ENCODE measurements around the gene RALGAPB. TPM values are rescaled to one million over a fixed set of nuclear protein-coding genes. Genes with fewer than 3 reads are reported as not detected.

Gene RALGAPB
- polyA plus RNA-seq, 2 of the 4 experiments (the other 2 are of a cell fraction): 15.1 to 35.9 TPM

DNA sequence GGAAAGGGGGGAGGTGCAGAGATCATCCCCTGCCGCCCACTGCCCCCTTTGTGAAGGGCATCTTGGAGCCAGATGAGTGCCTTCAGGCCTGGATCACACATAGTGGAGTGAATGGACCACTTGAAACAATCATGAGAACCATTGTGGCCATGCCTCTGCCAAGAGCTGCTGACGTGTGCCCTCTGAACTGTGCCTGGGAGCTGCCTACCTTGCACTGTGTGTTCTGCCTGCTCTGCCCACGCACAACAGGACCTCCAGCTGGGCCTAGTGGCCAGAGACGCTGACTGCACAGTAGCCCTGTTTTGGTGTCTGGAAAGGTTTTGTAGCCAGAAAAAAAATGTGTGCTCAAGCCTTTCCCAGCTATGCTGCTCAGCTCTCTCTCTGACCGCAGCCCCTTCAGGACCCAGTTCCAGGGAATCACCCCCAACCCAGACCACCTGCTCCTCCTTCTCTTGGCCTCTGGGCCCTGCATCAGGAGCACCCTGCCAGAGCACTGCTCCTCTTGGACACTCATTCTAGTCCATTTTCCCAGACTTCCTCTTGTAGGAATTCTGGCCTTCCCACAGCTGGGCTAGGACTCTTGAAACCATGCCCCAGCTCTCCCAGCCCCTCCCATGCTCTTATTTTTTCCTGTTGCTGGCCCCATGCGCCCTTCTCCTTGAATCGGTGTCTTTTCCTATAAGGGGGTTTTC lies 106.7 kb downstream of the RALGAPB start:
- no peak overlapping the region for H3K27ac ChIP-seq
- H3K9me3 ChIP-seq: no peaks in the 10 kb centered on the region
- H3K4me1 ChIP-seq: no peaks in the 10 kb centered on the region
- peak; percentile 15 to 40; a peak in 2 of 6 replicates for ATAC-seq
- H3K4me2 ChIP-seq: no peak overlapping the region
- DNase-seq (ENCODE audit: low read depth in 1 of 2, low spot score in 1 of 2): no peak
- WGBS (ENCODE audit: missing lambda C conversion rate): 92% methylated on average over 7 of the region's 7 CpGs
- H3K4me3 ChIP-seq: no peak overlapping the region
- ChIA-PET CTCF (interaction anchor here (1.1 to 1.2 kb wide), 2 partner anchors 9 to 10 kb away, joined by 4 read pairs; no protein-coding TSS in a partner anchor), POLR2A (no interaction called here)
- FAIRE-seq: no peak
- TF ChIP-seq NPAS2 (CRISPR knock-in tag; IDR thresholded peaks at IDR 0.05; ENCODE audit: borderline replicate concordance) (no peak), JUNB (IDR thresholded peaks at IDR 0.05) (no peak), NFE2L2 (conservative IDR thresholded peaks at IDR 0.05; ENCODE audit: low read length) (no peak), KDM1A (IDR thresholded peaks at IDR 0.05; ENCODE audit: low read depth) (no peak), POLR2A (IDR thresholded peaks at IDR 0.05; ENCODE audit: low read length) (no peak), ESRRA (IDR thresholded peaks at IDR 0.05; ENCODE audit: borderline replicate concordance, low read length) (no peak), ZSCAN20 (CRISPR knock-in tag; IDR thresholded peaks at IDR 0.05) (no peak), NR3C1 (IDR thresholded peaks at IDR 0.05) (no peak), RCOR1 (IDR thresholded peaks at IDR 0.05; ENCODE audit: low read depth, low read length) (no peak), ZNF302 (CRISPR knock-in tag; IDR thresholded peaks at IDR 0.05) (no peak), SREBF2 (IDR thresholded peaks at IDR 0.05) (no peak), EP300 (IDR thresholded peaks at IDR 0.05) (no peak), JUN (IDR thresholded peaks at IDR 0.05) (no peak)
- TF ChIP-seq, protein P1, sequence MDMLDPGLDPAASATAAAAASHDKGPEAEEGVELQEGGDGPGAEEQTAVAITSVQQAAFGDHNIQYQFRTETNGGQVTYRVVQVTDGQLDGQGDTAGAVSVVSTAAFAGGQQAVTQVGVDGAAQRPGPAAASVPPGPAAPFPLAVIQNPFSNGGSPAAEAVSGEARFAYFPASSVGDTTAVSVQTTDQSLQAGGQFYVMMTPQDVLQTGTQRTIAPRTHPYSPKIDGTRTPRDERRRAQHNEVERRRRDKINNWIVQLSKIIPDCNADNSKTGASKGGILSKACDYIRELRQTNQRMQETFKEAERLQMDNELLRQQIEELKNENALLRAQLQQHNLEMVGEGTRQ (IDR thresholded peaks at IDR 0.05): no peak
- TF ChIP-seq, protein P2, sequence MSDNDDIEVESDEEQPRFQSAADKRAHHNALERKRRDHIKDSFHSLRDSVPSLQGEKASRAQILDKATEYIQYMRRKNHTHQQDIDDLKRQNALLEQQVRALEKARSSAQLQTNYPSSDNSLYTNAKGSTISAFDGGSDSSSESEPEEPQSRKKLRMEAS (IDR thresholded peaks at IDR 0.05): no peak

DNA sequence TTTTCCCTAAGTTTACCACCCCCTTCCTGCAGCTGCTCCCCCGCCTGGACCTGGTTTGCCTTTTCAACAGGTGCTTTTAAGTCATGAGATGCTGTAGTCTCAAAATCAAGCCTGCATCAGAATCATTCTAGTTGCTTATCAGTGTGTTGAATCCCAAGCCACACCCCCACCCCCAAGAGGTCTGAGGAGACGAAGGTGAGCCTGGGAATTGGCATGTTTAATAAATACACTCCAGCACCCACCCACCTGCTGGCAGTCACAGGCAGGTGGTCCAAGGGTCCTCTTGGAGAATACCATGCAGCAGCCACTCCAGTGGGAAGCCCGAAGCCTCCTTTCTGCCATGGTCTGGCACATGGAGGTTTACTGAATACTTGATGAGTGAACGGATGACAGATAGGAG lies 107.3 kb downstream of the RALGAPB start:
- Histone ChIP-seq H3K27ac (no peak overlapping the region), H3K4me1 (no peaks in the 10 kb centered on the region), H3K4me3 (no peak overlapping the region), H3K4me2 (no peak overlapping the region), H3K9me3 (no peaks in the 10 kb centered on the region)
- ChIA-PET CTCF (interaction anchor here (0.8 to 1.2 kb wide), 6 partner anchors 9 to 69 kb away, joined by 3 to 4 read pairs (median 3); no protein-coding TSS in a partner anchor), POLR2A (no interaction called here)
- no peak for FAIRE-seq
- no peak for DNase-seq (ENCODE audit: low read depth in 1 of 2, low spot score in 1 of 2)
- WGBS (ENCODE audit: missing lambda C conversion rate): 95% methylated on average over 4 of the region's 4 CpGs
- ATAC-seq: no peak
- TF ChIP-seq EHF (CRISPR knock-in tag; IDR thresholded peaks at IDR 0.05) (no peak), NR3C1 (IDR thresholded peaks at IDR 0.05) (no peak), ZNF302 (CRISPR knock-in tag; IDR thresholded peaks at IDR 0.05) (no peak), HOXB5 (CRISPR knock-in tag; IDR thresholded peaks at IDR 0.05) (no peak), RCOR1 (IDR thresholded peaks at IDR 0.05; ENCODE audit: low read depth, low read length) (no peak), JUNB (IDR thresholded peaks at IDR 0.05) (no peak), CBX8 (IDR thresholded peaks at IDR 0.05) (no peak), CEBPB (IDR thresholded peaks at IDR 0.05) (no peak), CHD4 (IDR thresholded peaks at IDR 0.05; ENCODE audit: borderline replicate concordance) (no peak), MYC (IDR thresholded peaks at IDR 0.05; ENCODE audit: borderline replicate concordance, low read length) (no peak), ESRRA (IDR thresholded peaks at IDR 0.05; ENCODE audit: borderline replicate concordance, low read length) (no peak), ZFP36 (IDR thresholded peaks at IDR 0.05; ENCODE audit: borderline replicate concordance, partially characterized antibody) (no peak), HOXB13 (CRISPR knock-in tag; IDR thresholded peaks at IDR 0.05; ENCODE audit: low read depth) (no peak), HDAC2 (IDR thresholded peaks at IDR 0.05) (no peak), NFE2L2 (conservative IDR thresholded peaks at IDR 0.05; ENCODE audit: low read length) (no peak)
- TF ChIP-seq, protein P3, sequence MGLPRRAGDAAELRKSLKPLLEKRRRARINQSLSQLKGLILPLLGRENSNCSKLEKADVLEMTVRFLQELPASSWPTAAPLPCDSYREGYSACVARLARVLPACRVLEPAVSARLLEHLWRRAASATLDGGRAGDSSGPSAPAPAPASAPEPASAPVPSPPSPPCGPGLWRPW (IDR thresholded peaks at IDR 0.05): no peak
- TF ChIP-seq, protein P2 (IDR thresholded peaks at IDR 0.05): no peak
- TF ChIP-seq, protein P4, sequence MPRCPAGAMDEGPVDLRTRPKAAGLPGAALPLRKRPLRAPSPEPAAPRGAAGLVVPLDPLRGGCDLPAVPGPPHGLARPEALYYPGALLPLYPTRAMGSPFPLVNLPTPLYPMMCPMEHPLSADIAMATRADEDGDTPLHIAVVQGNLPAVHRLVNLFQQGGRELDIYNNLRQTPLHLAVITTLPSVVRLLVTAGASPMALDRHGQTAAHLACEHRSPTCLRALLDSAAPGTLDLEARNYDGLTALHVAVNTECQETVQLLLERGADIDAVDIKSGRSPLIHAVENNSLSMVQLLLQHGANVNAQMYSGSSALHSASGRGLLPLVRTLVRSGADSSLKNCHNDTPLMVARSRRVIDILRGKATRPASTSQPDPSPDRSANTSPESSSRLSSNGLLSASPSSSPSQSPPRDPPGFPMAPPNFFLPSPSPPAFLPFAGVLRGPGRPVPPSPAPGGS (IDR thresholded peaks at IDR 0.05): no peak

Measured in A549 (cell line).